GM12878 (cell line): Measurements from ENCODE around the gene BEAN1. TPM values are rescaled to one million over a fixed set of nuclear protein-coding genes. Genes with fewer than 3 reads are reported as not detected.

Experiments used
- ATAC-seq: fragments of 200-7000 bp; cut with Tn5 transposase; 3 replicates; pipeline ENCODE4 v1.9.1; 2020; ENCODE audit warnings: mild to moderate bottlenecking, moderate library complexity
- BruUV-seq: library from RNA; stranded (reverse); fragments of 400-500 nt; replicated peaks from 2 replicates; lab custom pipeline; 2021; lab: Mats Ljungman, UMichigan
- CTCF ChIA-PET: fragments of 300-600 bp; sonication (Branson Sonifier 250); formaldehyde crosslinking; extraction: SDS; loops from one replicate; lab custom pipeline; 2021; ENCODE audit warnings: inconsistent platforms; lab: Yijun Ruan, JAX
- POLR2A ChIA-PET: fragments of 350-600 bp; formaldehyde crosslinking; extraction: SDS; loops from one replicate; lab custom pipeline; 2021; ENCODE audit warnings: inconsistent platforms; lab: Charles Lee
- RAD21 ChIA-PET: fragments of 300-600 bp; sonication (Branson Sonifier 250); formaldehyde crosslinking; loops from one replicate; lab custom pipeline; 2023; ENCODE audit warnings: antibody characterized with exemption; ENCODE audit not compliant: unreplicated experiment; lab: Charles Lee
- SMC1A ChIA-PET: fragments of 300-600 bp; sonication (Branson Sonifier 250); formaldehyde crosslinking; loops from one replicate; lab custom pipeline; 2023; ENCODE audit not compliant: unreplicated experiment, uncharacterized antibody; lab: Charles Lee
- DNase-seq: peaks from one replicate; pipeline ENCODE4 v3.0.0-alpha.2; 2011; ENCODE audit warnings: low read depth, low spot score
- FAIRE-seq: peaks from 3 replicates; lab custom pipeline; 2011; peaks lifted over from hg19 to GRCh38; lab: Jason Lieb, UNC
- H2AFZ ChIP-seq: 2 replicates; pipeline ENCODE4 v1.6.0; 2011; ENCODE audit warnings: low read depth, low read length, control low read depth; ENCODE audit not compliant: control insufficient read depth
- H3K27ac ChIP-seq: 2 replicates; pipeline ENCODE4 v1.5.1; 2011; ENCODE audit warnings: control low read depth; ENCODE audit not compliant: control insufficient read depth, insufficient read depth
- H3K27me3 ChIP-seq, 2 experiments: replicated peaks in 1 of 2; 2 replicates each; pipeline versions ENCODE4 v1.6.0 to v1.6.1; 2011; ENCODE audit warnings: low read length in 1 of 2; ENCODE audit not compliant: control insufficient read depth in 2 of 2, insufficient read depth in 2 of 2
- H3K36me3 ChIP-seq, 2 experiments: 2 replicates each; pipeline ENCODE4 v1.5.1; 2011; ENCODE audit warnings: low read length in 1 of 2; ENCODE audit not compliant: control insufficient read depth in 2 of 2, insufficient read depth in 2 of 2
- H3K4me1 ChIP-seq: 2 replicates; pipeline ENCODE4 v1.6.1; 2011; ENCODE audit warnings: mild to moderate bottlenecking, low read length, moderate library complexity, mixed read lengths; ENCODE audit not compliant: control insufficient read depth, insufficient read depth
- H3K4me2 ChIP-seq: 2 replicates; pipeline ENCODE4 v1.6.0; 2011; ENCODE audit warnings: control low read depth; ENCODE audit not compliant: control insufficient read depth, insufficient read depth
- H3K4me3 ChIP-seq: fragments of 200-600 bp; sonication (generic); 2 replicates; pipeline ENCODE4 v1.5.1; 2016
- H3K79me2 ChIP-seq: 2 replicates; pipeline ENCODE4 v1.6.0; 2011; ENCODE audit warnings: low read length; ENCODE audit not compliant: control insufficient read depth, insufficient read depth
- H3K9ac ChIP-seq: 2 replicates; pipeline ENCODE4 v1.8.0; 2011; ENCODE audit warnings: low read length, control low read depth, mixed read lengths; ENCODE audit not compliant: control insufficient read depth, insufficient read depth
- H3K9me3 ChIP-seq: replicated peaks from 3 replicates; pipeline ENCODE4 v1.5.1; 2011; ENCODE audit warnings: mild to moderate bottlenecking, low read length; ENCODE audit not compliant: control insufficient read depth, insufficient read depth
- H4K20me1 ChIP-seq: 2 replicates; pipeline ENCODE4 v1.6.0; 2011; ENCODE audit not compliant: control insufficient read depth, insufficient read depth
- DPF2 ChIP-seq: fragments of 450-650 bp; IDR thresholded peaks from 2 replicates; pipeline ENCODE4 v1.6.1; 2017; ENCODE audit warnings: mild to moderate bottlenecking
- ETV6 ChIP-seq, 2 experiments: fragments of 450-650 bp in 1 of 2; IDR thresholded peaks in 1 of 2; conservative IDR thresholded peaks in 1 of 2; 2 replicates each; pipeline ENCODE4 v1.6.1; 2014; ENCODE audit warnings: antibody characterized with exemption in 1 of 2, borderline replicate concordance in 1 of 2, low read depth in 1 of 2, mild to moderate bottlenecking in 1 of 2, moderate library complexity in 1 of 2
- FOXM1 ChIP-seq: IDR thresholded peaks from 2 replicates; pipeline ENCODE4 v1.6.1; 2012; ENCODE audit warnings: low read depth, mild to moderate bottlenecking, inconsistent platforms, low read length, moderate library complexity
- IRF5 ChIP-seq: fragments of 450-650 bp; IDR thresholded peaks from 2 replicates; pipeline ENCODE4 v1.6.1; 2017; ENCODE audit warnings: borderline replicate concordance
- KLF5 ChIP-seq: fragments of 450-650 bp; IDR thresholded peaks from 2 replicates; pipeline ENCODE4 v1.6.1; 2014; ENCODE audit warnings: mild to moderate bottlenecking; ENCODE audit not compliant: partially characterized antibody
- RAD21 ChIP-seq: IDR thresholded peaks from 2 replicates; pipeline ENCODE4 v1.6.1; 2011; ENCODE audit warnings: mild to moderate bottlenecking, low read depth, low read length, moderate library complexity; ENCODE audit not compliant: insufficient read depth
- SREBF2 ChIP-seq: IDR thresholded peaks from 2 replicates; pipeline ENCODE4 v1.6.1; 2012; ENCODE audit warnings: mild to moderate bottlenecking, low read length
- STAT1 ChIP-seq: fragments of 450-650 bp; conservative IDR thresholded peaks from 2 replicates; pipeline ENCODE4 v1.6.1; 2014; ENCODE audit warnings: antibody characterized with exemption, mild to moderate bottlenecking
- TCF3 ChIP-seq: IDR thresholded peaks from 2 replicates; pipeline ENCODE4 v1.6.1; 2012; ENCODE audit warnings: low read depth, mild to moderate bottlenecking, low read length, borderline replicate concordance; ENCODE audit not compliant: insufficient read depth
- USF2 ChIP-seq: IDR thresholded peaks from 2 replicates; pipeline ENCODE4 v1.6.1; 2011; ENCODE audit warnings: low read depth, low read length, improper control_type of control experiment, borderline replicate concordance
- ZBTB4 ChIP-seq: fragments of 450-650 bp; formaldehyde crosslinking; IDR thresholded peaks from 2 replicates; pipeline ENCODE4 v1.4.0; 2022; ENCODE audit warnings: mild to moderate bottlenecking, moderate library complexity
- WGBS: methylation state at CpG from one replicate; pipeline ENCODE4 v1.1.6; 2016; ENCODE audit warnings: low lambda C conversion rate; ENCODE audit not compliant: insufficient replicate concordance, insufficient coverage; ENCODE audit errors: missing lambda C conversion rate; 5-methylcytosine and 5-hydroxymethylcytosine counted together
- in situ Hi-C: fragments of 300-500 bp; cut with MboI; formaldehyde crosslinking; loops from 9 replicates; pipeline ENCODE4 v1.14.3; 2018; ENCODE audit warnings: mixed read lengths
- intact Hi-C: fragments of 100-400 bp; cut with micrococcal nuclease; formaldehyde crosslinking; loops from one replicate; pipeline ENCODE4 v1.14.2; 2022; ENCODE audit not compliant: unreplicated experiment
- polyA plus RNA-seq, 11 experiments: library from polyadenylated mRNA; depleted of rRNA in 4 of 11; unstranded in 6 of 11; stranded (reverse) in 5 of 11; fragments of >200 nt; fragmentation: Nextera tagmentation in 4 of 11; fragmentation: Illumina TruSeq in 1 of 11; extraction: Ambion mirVana in 4 of 11; extraction: Trizol in 1 of 11; gene quantifications; 1 replicate in 1 of 11; 2 replicates in 10 of 11; pipeline versions ENCODE4 v1.2.1 to v1.2.3, GENCODE V29; 2011 to 2016; ENCODE audit warnings: inconsistent platforms in 2 of 11, missing spikeins in 2 of 11, low read depth in 1 of 11
- total RNA-seq, 4 experiments: library from RNA; depleted of rRNA in 3 of 4; stranded (reverse); fragments of >200 nt in 3 of 4; fragmentation: Illumina TruSeq in 1 of 4; extraction: Trizol in 1 of 4; gene quantifications; 2 replicates each; pipeline versions ENCODE4 v1.2.1 to v1.2.3, GENCODE V29; 2013 to 2021

BEAN1 gene
- total and polyA plus RNA-seq, 10 of the 15 experiments (the other 5 are each of a cell fraction or from before 2014, with no cell fraction given): not detected

- H3K9ac ChIP-seq: no peak overlapping the region
- H3K27me3 ChIP-seq: no peaks in the 10 kb centered on the region
- ATAC-seq (no peak), DNase-seq (no peak), FAIRE-seq (no peak)
- no peak overlapping the region for H2AFZ ChIP-seq
- H3K36me3 ChIP-seq: peaks cover 0 to 5% of the 10 kb centered on the region in 2 experiments; a peak in 1 of 4 replicates
- no peaks in the 10 kb centered on the region for H3K79me2 ChIP-seq
- ChIA-PET POLR2A (no interaction called here), CTCF (no interaction called here), SMC1A (interaction anchor here (1.0 kb wide), 2 partner anchors 10 to 1734 kb away, joined by 3 read pairs; no protein-coding TSS in a partner anchor), RAD21 (no interaction called here)
- no peak overlapping the region for H3K4me3 ChIP-seq
- intact Hi-C loops: no loop called here
- 83% methylated on average over 5 of the region's 5 CpGs for WGBS
- in situ Hi-C loops: loop anchor here (25.0 kb wide), 1 partner anchor 509 kb away; the partner anchor contains the start of gene CBFB
- H3K9me3 ChIP-seq: no peaks in the 10 kb centered on the region
- BruUV-seq: no TSS peak
- peaks cover 22% of the 10 kb centered on the region for H3K4me1 ChIP-seq
- no peak for TF ChIP-seq SREBF2
- TF ChIP-seq KLF5: no peak
- no peak for TF ChIP-seq ETV6 (conservative IDR thresholded peaks at IDR 0.05 in 1 of 2, IDR thresholded peaks at IDR 0.05 in 1 of 2; ENCODE audit: borderline replicate concordance in 1 of 2, low read depth in 1 of 2)
- no peak for TF ChIP-seq TCF3
- TF ChIP-seq FOXM1: no peak
- no peak for TF ChIP-seq RAD21
- TF ChIP-seq USF2: no peak
- no peak for TF ChIP-seq DPF2
- TF ChIP-seq IRF5: no peak
- no peak for TF ChIP-seq STAT1
- no peak for TF ChIP-seq ZBTB4 (CRISPR knock-in tag)
- no peak overlapping the region for H3K27ac ChIP-seq
- H3K4me2 ChIP-seq: no peak overlapping the region
- H4K20me1 ChIP-seq: no peaks in the 10 kb centered on the region
Measured at GRCh38 chr16:66528294-66528693, 101.2 kb downstream of the BEAN1 start.
